Measurements from ENCODE around the gene DIPK1C.

The DIPK1C gene

GRCh38 chr18:74499633-74500032 lies 42.5 kb upstream of the DIPK1C start:
- no peak overlapping the region for H3K27ac ChIP-seq
- TF ChIP-seq ZFX (IDR thresholded peaks at IDR 0.05; ENCODE audit: borderline replicate concordance), result no peak
- no peak for TF ChIP-seq CTCF (IDR thresholded peaks at IDR 0.05)

DNA sequence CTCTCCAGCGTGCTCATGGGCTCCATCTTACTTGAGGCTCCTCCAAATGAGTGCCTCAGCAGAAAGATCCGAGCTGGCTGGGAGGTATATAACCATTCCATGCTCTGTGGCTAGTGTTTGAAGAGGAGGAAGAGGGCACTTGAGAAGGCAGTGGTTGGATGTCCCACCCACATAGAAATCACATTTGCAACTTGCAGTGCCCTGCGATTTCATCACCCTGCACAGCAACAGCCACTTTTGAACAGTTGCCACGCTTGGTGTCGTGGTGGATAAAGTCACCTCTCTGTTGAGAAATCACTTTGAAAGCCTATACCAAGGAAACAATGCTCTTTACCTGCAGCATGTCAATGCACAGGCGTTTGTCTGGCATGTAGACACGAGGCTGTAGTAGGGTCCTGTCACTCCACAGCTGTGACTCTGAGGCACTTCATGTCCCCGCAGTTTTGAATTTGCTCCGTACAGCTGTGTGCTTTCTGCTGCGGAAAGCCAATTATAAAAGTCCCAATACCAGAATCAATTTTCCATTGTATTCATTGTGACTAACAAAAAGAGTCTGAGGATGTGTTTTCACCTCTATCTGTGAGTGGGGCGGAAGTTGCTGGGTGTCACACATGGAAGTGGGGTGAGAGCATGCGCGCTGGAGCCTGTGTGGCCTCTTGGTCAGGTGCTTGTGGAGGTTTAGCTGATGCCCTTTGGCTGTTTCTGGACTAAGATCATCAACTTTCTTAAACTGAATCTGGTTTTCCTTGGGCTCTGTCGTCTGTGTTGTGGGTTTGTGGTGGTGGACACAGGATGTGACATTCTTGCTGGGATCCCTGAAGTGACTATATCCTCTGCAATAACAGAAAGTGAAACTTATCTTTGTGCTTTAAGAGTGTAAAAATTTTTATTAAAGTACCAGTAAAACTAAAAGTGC lies 41.9 kb upstream of the DIPK1C start:
- H3K27ac ChIP-seq, result no peak overlapping the region
- TF ChIP-seq CTCF (IDR thresholded peaks at IDR 0.05), result no peak
- no peak for TF ChIP-seq ZFX (IDR thresholded peaks at IDR 0.05; ENCODE audit: borderline replicate concordance)

GRCh38 chr18:74497778-74498177 lies 40.7 kb upstream of the DIPK1C start:
- no peak overlapping the region for H3K27ac ChIP-seq
- no peak for TF ChIP-seq ZFX (IDR thresholded peaks at IDR 0.05; ENCODE audit: borderline replicate concordance)
- no peak for TF ChIP-seq CTCF (IDR thresholded peaks at IDR 0.05)

GRCh38 chr18:74497324-74497676 lies 40.2 kb upstream of the DIPK1C start:
- TF ChIP-seq CTCF (IDR thresholded peaks at IDR 0.05) (no peak), ZFX (IDR thresholded peaks at IDR 0.05; ENCODE audit: borderline replicate concordance) (no peak)

GRCh38 chr18:74496508-74497323 lies 39.6 kb upstream of the DIPK1C start:
- peak overlapping the region; percentile 73 for H3K27ac ChIP-seq
- TF ChIP-seq ZFX (IDR thresholded peaks at IDR 0.05; ENCODE audit: borderline replicate concordance) (no peak), CTCF (IDR thresholded peaks at IDR 0.05) (peak; percentile 25)

More at GRCh38 chr18:74497324-74497676, 40.2 kb upstream of the DIPK1C start:
- peak overlapping the region; percentile 73; the same call in 1 of the 2 replicates for H3K27ac ChIP-seq

DNA sequence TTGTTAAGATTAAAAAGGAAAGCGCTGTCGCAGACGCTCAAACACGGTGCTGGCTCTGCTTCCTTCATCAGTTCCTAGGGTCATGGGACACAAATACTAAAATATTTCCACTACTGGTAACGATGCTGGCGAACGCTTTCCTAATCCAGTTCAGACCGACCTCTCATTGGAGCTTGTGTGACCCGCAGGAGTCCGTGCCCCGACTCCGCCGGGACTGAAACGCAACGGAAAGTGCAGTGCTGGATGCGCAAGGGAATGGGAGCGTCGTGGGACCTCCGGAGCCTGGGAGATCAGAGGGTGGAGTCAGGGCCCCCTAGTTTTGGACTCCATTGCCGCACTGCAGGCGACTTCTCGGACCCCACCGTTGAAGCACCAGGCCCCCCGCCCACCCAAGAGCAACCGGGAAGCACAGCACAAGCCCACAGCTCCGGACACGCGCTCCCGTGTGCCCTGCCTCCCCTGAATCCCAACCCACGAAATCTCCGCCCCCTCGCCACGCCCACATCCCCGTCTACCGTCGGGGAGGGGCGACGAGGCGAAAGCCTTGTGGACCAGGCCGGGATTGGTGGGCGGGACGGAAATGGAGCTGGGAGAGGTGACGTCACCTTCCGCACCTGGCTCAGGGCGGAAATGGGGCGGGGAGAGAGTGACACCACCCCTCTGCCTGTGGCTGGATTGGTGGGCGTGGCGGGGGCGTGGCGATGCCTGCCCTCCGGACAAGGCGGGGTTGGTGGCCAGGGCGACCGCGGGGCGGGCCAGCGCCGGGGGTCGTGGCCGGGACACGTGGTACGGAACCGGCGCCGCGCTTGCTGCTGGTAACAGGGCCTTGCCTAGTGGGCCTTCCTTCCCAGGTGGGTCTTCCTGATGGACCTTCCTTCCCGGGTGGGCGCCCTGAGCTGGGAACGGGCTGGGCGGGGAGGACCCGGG lies 38.7 kb upstream of the DIPK1C start, which contains the start of gene CNDP2:
Gene CNDP2 (plus strand): TSS at position 783 of the 927 bp plus-strand sequence. CDS start 3,611 bp downstream, outside the sequence.
- peak within 1 kb of the TSS; percentile 73 for H3K27ac ChIP-seq
- TF ChIP-seq CTCF (IDR thresholded peaks at IDR 0.05) (no peak), ZFX (IDR thresholded peaks at IDR 0.05; ENCODE audit: borderline replicate concordance) (no peak)

Data from 22Rv1 (cell line).